Myocyte (in vitro differentiated cells): ENCODE results near the gene TMEM233. TPM values are rescaled to one million over a fixed set of nuclear protein-coding genes. Genes with fewer than 3 reads are reported as not detected.
"Not testable (repeated sequence)": the region's sequence is repeated elsewhere in the genome, so short reads cannot be mapped to it uniquely, and the experiment has no call there.

Experiments used
- DNase-seq: peaks from one replicate; pipeline ENCODE4 v3.0.0-alpha.2; 2012; ENCODE audit warnings: low read depth
- total RNA-seq: library from RNA; depleted of rRNA; stranded (reverse); fragments of >200 nt; gene quantifications from 2 replicates; pipeline ENCODE4 v1.2.3, GENCODE V29; 2014

The TMEM233 gene
- total RNA-seq, 1 donor from 2014 or later: 5.4 TPM

DNA sequence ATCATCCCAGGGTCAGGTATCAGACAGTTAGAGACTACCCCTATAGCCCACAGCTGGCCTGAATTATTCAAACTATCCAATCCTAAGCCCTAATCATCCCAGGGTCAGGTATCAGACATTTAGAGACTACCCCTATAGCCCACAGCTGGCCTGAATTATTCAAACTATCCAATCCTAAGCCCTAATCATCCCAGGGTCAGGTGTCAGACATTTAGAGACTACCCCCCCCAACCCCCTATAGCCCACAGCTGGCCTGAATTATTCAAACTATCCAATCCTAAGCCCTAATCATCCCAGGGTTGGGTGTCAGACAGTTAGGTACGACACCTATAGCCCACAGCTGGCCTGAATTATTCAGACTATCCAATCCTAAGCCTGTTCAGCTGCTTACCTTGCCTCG, 63.4 kb downstream of the TMEM233 start:
- not testable (repeated sequence) for DNase-seq

DNA sequence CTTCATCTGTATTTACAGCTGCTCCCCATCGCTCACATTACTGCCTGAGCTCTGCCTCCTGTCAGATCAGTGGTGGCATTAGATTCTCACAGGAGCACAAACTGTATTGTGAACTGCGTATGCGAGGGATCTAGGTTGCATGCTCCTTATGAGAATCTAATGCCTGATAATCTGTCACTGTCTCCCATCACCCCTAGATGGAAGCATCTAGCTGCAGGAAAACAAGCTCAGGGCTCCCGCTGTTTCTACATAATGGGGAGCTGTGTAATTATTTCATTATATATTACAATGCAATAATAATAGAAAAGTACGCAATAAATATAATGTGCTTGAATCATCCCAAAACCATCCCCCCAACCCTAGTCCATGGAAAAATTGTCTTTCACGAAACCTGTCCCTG, 64.6 kb downstream of the TMEM233 start:
- DNase-seq: not testable (repeated sequence)

DNA sequence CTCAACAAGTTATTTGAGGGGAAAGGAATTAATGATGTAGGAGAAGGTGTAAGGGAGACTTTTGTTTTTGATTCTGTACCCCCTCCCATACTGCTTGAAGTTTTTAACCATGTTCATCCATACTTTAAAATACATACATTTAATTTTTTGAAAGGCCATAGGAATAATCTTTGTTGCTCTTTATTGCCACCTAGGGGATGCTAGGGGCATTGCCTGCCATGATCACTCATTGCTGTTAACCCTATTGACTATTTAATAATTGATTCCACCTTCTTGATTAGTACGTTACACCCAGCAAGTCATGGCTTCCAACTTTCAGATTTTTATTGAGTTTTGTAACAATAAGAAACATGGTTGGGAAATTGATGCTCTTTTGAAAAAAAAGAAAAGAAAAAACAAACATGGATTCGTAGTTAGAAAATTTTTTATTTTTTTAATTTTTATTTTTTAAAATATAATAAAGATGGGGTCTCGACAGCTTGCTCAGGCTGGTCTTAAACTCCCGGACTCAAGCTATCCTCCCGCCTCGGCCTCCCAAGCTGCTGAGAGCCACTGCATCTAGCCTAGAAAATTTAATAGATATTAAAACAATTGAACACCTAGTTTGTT, 65.8 kb downstream of the TMEM233 start:
- peak; percentile 28 for DNase-seq

DNA sequence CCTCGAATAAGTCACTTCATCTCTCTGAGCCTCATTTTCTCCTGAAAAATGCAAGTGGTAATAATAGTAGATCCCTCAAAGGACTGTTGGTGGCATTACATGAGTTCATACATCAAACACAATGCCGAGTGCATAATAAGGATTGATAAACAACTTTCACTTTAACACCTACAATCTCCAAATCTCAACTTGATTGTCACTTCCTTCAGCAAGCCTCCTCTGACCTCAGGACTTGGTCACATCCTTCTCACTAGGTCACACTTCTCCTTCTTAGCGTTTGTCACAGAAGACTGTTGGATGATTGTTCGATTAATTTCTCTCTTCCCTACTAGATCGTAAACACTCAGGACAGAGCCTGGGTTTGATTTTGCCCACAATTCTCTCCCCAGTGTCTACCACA, 66.5 kb downstream of the TMEM233 start:
- DNase-seq: no peak

DNA sequence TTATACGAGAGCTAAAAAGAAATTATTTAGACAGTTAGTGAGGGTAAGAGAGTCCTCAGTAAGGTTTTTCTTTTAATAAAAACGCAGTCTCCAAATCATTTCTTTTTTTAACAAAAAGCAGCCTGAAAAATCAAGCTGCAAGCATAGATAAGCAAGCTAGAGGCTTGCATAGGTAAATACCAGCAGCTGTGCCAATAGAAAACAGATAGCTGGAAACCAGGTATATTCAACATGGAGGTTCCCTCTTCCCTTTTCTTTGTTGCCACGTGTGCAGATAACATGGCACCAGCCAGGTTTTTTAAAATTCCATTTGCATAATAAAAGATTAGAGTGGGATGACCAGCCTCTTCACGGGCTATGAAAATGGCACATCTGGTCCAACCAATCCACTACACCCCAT, 68.3 kb downstream of the TMEM233 start:
- DNase-seq: no peak

DNA sequence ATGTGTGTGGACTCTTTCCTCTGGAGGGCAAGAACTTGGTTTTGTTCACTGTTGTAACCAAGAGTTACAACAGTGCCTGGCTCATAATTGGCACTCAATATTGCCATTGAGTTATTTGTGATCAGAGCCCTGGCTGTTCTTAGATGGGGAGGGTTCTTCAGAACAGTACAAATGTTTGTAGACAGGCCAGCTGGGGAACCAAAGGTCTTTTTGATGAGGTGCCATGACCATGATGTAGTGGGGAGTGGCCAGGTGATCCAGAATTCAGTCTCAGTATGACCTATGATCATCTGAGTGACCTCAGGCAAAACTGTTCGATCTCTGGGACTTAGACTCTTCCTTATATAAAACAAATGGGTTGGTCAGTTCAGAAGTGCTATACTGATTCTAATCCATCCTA, 71.1 kb downstream of the TMEM233 start:
- no peak for DNase-seq

DNA sequence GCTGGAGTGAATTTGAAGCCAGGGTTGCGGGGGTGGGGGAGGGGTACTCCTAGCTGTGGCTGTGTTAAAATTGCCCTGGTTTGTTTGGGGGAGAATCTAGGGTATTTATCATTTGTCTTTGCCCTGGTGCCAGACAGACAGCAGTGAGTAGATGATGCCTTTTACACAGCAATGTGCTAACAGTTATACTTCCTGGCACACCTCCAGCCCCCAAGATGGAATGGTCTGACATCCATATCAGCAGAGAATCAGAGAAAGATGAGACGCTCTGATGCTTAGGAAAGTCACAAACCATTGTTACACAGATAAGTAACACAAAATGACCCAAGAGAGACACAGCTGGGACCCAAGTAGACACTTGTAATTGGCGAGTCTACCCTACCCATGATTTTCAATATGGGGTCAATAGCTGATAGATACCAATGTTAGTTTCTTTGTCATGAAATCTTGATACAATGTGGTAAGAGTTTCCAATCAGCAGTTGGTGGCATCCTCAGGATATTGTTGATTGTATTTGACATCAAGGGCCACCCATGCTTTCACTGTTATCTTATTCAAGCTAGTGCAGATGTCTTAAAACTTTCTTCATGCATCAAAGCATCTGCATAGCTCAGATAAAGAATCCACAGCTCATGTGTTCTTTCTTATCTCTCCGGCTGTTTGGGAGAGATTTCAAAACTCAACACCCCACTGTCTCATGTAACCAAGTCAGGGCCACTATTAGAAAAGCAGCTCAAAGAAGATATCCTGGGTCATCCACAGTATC, 71.8 kb downstream of the TMEM233 start:
- no peak for DNase-seq

DNA sequence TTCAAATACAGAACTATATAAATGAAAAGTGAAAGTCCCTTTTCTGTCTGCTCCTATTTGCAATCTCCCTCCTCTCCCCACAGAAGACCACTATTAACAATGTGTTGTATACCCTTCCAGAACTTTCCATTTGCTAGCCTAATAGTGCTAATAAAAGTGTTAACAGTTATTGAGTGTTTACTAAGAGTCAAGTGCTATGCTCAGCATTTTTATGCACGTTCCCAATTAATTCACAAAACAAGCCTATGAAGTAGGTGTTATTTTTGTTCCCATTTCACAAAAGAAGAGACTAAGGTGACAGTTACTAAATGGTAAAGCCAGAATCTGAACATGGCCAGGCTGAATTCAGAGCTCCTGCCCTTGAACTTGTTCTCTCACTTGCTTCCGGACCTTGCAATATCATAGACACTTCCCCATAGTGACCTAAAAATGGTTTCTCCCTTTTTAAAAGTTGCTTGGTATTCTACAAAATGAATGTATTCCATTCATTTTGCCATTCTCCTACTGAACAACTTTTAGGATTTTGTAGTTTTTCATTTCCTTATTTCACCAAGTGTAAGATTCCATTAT, 72.7 kb downstream of the TMEM233 start:
- no peak for DNase-seq

DNA sequence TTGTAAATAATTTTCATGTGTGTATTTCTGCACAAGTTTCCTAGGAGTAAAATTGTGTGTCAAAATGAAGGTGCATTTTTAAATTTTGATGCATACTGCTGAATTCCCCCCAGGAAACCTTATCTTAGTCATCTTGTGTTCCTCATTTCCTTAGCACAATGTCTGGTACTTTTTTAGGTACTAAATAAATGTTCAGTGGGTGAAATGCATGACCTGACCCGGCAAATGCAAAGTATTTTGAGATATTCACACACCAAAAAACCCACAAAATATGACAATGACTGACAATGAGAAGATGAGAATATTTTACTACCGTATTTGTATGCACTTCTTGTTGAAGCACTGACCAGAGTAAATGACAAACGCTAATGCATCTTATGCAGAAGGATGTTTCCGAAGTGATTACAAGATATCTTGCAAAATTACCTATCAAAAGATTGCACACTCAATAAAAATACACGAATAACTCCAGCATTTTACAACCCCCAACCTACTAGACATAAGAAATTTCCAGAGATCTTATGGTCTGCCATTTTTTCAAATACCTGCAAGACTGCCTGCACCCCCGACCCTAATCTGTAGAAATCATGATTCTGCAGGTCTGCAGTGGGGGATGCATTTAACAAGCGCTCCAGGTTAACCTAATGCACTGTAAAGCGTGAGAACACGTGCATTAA, 73.5 kb downstream of the TMEM233 start:
- no peak for DNase-seq

DNA sequence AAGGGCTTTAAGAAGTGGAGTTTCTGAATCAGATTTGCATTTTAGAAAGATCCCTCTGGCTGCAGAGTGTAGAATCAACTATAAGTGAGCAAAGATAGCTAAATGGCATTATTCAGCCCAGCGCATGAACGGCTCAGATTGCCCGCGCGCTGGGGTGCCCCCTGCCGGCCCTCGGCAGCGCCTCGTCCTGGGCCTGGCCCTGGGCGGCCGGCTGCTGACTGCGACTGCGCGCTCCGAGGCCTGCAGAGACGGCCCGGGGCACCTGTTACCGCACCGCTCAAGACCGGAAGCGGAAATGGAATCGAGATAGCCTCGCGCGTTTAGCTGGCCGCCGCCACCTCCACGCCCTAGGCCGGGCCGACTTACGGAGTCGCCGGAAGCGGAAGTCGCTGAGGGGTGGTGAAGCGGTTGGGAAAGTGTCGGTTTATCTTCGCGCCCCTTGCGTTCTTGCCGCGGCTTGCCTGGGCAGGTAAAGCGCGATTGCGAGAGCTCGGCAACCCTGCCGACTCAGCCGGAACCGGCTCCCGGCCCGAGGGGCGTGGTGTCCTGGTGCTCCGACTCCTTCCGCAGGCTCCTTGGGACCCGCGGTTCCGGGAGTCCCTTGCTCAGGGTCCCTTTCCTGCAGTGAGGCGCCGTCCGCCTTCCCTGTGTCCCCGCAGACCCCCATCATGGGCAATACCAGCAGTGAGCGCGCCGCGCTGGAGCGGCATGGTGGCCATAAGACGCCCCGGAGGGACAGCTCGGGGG, 74.2 kb downstream of the TMEM233 start, which contains the start of gene PRKAB1:
TSS of gene PRKAB1 (plus strand) at position 557 of the 747 bp plus-strand sequence. CDS start at position 669, 112 bp downstream.
- DNase-seq: peak; percentile 98

DNA sequence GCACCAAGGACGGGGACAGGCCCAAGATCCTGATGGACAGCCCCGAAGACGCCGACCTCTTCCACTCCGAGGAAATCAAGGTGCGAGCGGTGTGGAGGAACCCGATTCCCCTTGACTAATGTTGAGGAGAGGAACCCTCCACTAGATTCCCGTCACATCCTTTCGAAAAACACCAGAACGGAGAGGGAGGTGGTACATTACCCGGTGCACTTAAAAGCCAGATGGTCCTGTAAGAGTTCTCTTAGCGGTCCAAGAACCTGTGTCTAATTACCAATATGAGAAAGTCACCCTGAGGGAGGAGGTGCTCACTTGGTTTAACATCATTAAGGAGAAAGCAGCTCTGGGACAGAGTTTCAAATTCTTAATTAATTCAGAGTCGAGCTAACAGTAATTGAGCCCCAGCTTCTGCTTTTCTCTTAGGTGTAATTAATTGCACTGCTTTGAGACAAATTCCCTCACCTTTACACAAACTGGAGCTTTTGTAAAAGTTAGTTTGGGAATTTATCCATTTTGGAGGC, 74.8 kb downstream of the TMEM233 start:
- DNase-seq: no peak

DNA sequence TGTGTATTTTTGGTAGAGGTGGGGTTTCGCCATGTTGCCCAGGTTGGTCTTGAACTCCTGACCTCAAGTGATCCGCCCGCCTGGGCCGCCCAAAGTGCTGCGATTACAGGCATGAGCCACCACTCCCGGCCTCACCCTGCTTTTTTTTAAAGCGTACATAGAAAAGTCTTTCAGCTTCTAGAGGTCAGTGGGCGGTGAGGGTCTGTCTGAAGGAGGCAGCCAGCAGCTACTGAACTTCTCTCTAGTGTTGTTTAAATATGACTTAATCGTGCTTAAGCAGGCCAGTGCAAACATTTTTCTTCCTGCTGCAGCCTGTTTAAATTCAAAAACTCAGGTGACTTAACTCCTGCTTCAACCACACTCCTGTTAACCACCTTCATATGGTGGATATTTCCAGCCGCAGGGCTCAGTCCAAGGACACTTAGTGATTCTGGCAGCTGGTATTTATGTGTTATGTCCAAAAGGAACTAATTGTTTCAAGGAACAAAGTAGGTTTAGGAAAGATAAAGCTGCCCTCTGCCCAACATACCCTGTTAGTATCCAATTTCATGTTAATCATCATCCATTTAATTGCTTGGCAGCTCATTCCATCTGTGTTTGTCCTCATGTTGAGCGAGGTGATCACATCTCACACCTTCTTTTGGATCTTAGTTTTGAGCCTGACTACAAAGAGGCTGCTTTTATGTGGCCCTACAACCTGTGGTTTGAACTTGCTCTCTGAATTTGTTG, 76.3 kb downstream of the TMEM233 start:
- DNase-seq: no peak

DNA sequence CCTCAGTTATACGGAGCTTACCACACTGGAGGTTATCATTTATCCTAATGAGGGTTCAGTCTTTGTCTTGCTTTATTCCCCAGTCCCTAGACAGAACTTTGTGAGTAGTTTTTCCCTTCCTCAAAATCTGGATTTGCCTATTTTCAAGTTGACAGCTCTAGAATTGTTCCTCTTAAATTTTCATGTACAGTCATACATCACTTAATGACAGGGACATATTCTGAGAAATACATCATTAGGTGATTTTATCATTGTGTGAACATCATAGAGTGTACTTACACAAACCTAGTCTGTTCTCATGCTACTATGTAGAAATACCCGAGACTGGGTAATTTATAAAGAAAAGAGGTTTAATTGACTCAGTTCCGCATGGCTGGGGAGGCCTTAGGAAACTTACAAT, 77.5 kb downstream of the TMEM233 start:
- no peak for DNase-seq

DNA sequence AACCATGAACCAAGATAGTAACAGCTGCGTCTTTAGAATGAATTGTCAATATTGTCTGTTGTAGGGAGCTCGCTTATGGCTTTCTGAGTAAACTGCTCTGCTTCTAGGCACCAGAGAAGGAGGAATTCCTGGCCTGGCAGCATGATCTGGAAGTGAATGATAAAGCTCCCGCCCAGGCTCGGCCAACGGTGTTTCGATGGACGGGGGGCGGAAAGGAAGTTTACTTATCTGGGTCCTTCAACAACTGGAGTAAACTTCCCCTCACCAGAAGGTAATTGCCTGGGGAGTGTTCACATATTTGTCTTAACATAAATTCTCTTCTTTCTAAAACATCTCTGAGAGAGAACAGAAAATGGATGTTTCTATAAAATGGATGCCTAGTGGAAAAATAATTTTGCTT, 78.6 kb downstream of the TMEM233 start:
- no peak for DNase-seq

DNA sequence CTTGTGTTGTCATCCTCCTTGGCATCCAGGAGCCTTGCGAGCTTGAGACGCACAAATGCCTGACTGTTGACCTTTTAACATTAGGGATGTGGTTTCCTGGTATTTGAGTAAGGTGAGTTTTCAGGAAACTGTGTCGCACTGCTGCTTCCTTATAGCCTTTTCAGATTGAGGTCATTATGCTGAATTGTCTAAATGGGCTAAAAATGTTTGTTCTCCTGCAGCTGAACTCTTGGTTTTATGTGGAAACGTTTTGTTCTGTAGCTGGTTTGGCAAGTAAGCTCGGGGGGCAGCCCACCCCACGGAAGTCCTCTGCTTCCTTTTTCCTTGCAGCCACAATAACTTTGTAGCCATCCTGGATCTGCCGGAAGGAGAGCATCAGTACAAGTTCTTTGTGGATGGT, 80.1 kb downstream of the TMEM233 start:
- DNase-seq: no peak

DNA sequence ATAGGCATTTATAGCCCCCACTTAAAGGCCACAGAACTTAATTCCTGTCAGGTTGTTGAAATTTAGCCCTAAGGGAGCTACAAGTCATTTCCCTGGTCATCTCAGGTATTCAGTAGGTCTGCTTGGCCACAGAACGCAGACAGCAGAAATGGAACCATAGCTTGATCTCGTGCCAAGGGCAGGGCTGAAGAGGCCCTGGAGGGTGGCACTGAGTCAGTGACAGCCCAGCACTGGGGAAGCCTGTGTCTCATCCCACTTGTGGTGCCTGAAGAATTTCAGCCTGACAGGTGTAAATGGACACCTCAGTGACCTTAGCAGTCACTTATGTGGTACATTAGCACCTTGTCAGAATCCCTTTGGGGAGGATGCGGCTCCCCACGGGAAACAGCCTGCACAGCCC, 81.0 kb downstream of the TMEM233 start:
- peak; percentile 19 for DNase-seq

DNA sequence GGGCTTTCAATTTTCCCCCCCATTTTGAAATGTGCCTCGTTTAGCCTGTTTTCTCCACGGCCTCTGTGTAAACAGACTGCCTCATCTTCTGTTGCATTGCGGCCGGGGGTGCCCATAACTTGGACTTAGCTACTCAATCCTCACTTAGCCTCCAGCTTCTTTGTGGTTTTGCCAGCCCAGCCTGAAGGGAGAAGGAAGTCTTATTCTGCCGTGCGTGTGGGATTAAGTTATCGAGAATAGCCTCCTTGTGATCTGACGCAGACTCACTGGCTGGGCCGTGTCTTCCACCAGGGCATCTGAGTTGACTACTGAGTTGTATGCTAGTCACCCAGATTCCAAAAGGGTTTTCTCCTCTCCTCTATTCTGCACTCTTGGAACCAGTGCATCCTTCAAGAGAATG, 82.4 kb downstream of the TMEM233 start:
- no peak for DNase-seq

DNA sequence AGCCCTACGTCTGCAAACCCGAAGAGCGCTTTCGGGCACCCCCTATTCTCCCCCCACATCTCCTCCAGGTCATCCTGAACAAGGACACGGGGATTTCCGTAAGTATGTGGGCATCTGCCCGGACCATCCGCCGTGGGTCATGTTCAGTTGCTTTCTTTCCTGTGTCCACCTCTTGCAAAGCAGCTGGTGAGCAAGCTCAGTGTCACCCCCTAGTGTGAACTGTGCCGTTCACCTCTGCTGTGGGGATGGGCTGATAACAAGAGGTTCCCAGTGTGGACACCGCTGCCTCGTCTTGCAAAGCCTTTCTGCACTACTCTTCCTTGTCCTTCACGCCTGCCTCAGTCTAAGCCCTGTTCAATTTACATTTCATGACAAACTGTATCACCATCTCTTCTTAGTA, 83.0 kb downstream of the TMEM233 start:
- no peak for DNase-seq

DNA sequence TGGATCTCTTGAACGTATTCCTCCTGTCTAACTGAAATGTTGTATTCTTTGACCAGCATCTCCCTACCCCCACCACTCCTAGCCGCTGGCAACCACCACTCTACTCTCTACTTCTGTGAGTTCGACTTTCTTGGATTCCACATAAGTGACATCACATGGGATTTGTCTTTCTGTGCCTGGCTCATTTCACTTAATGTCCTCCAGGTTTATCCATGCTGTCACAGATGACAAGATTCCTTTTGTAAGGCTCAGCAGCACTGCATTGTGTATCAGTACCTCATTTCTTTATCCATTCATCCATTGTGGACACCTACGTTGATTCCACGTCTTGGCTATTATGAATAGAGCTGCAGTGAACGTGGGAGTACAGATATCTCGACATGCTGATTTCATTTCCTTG, 84.9 kb downstream of the TMEM233 start:
- DNase-seq: no peak

DNA sequence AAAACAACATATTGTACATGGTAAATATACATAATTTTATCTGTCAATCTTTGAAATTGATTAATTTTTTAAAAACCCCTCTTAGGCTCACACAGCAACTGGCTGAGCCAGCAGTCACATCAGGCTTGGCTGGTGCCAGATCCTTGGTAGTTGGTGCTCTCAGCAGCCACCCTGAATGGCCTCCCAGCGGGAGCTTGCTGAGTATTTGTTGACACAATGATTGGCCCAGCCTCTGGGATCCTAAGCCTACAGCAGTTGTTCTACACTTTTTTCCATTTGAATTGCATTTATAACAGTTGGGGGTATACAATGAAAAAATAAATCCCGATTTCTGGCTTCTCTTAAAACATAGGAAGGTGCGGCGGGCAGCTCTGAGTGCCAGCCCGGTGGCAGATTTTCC, 85.5 kb downstream of the TMEM233 start:
- DNase-seq: no peak
